Sigmoid colon (tissue), 4 donors: Measurements from ENCODE around the gene ZNF512B.

Experiments used
- CTCF ChIP-seq, 4 experiments: fragments of 450-650 bp in 3 of 4; fragments of 200-600 bp in 1 of 4; IDR thresholded peaks; one replicate each; pipeline ENCODE4 v1.5.1; 2016 to 2019; ENCODE audit warnings: antibody characterized with exemption in 4 of 4, mild to moderate bottlenecking in 3 of 4, moderate library complexity in 2 of 4
- EP300 ChIP-seq, 4 donors: sonication (generic); formaldehyde crosslinking; IDR thresholded peaks; one replicate each; pipeline ENCODE4 v1.6.1; 2017; ENCODE audit warnings: antibody characterized with exemption in 4 of 4
- POLR2A ChIP-seq, 2 donors: fragments of 450-650 bp; IDR thresholded peaks; one replicate each; pipeline ENCODE4 v1.6.1; 2016; ENCODE audit warnings: antibody characterized with exemption in 2 of 2, mild to moderate bottlenecking in 2 of 2, moderate library complexity in 2 of 2
- POLR2AphosphoS5 ChIP-seq, 4 donors: sonication (generic); formaldehyde crosslinking; IDR thresholded peaks; one replicate each; pipeline ENCODE4 v1.6.1; 2017; ENCODE audit warnings: antibody characterized with exemption in 4 of 4

- TF ChIP-seq CTCF (IDR thresholded peaks at IDR 0.05) = no peak
- TF ChIP-seq POLR2A (IDR thresholded peaks at IDR 0.05) = no peak
- no peak for TF ChIP-seq POLR2AphosphoS5 (IDR thresholded peaks at IDR 0.05)
- no peak for TF ChIP-seq EP300 (IDR thresholded peaks at IDR 0.05)
Observed at GRCh38 chr20:63973160-63973479, 3.4 kb upstream of the ZNF512B start.
